Thyroid gland (tissue), 4 donors: ENCODE measurements around the gene FDX1.

Experiments
- POLR2A ChIP-seq, 2 donors: fragments of 450-650 bp; IDR thresholded peaks; one replicate each; pipeline ENCODE4 v1.6.1; 2017; ENCODE audit warnings: antibody characterized with exemption in 2 of 2, mild to moderate bottlenecking in 2 of 2, moderate library complexity in 1 of 2
- TF ChIP-seq, protein P1 (sequence below), 6 experiments: fragments of 200-600 bp in 3 of 6; fragments of 450-650 bp in 3 of 6; sonication (generic) in 3 of 6; IDR thresholded peaks; one replicate each; pipeline ENCODE4 v1.5.1; 2016 to 2019; ENCODE audit warnings: antibody characterized with exemption in 6 of 6, mild to moderate bottlenecking in 2 of 6, inconsistent platforms in 1 of 6, moderate library complexity in 1 of 6

DNA sequence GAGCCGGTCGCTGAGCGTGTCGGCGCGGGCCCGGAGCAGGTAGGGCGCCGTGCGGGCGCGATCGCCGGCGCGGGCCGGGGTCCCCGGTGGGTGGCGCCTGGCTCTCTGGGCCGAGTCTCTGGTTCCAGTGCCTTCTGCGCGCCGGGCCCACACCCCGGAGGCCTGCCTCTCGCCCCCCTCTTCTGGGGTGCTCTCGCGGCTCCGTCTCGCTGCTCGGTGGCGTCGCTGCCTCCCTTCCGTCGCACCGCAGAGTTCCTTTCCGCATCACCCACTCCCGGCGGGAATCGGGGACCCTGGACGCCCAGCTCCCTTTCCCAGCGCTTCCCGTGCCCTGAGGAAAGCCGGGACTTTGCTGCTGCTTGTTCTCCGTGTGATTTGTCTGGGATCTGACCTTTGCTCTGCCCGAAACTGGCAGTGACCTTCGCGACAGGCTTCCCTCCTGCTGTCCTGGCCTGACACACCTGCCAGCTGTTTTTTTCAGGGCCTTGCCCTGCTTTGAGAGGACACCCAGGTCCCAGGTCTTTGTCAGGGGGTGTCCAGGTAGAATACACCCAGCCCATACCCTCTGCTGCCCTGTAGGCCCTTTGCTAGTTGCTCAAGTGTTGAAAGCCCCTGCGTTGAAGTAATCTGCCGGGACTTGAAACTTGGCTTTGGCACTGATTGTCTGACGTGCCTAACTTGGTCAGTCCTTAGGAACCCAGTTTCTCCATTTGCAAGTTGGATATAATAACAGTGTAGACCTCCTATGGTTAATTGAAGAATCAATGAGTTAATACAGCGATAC lies 711 bp downstream of the FDX1 start:
- TF ChIP-seq, protein P1, sequence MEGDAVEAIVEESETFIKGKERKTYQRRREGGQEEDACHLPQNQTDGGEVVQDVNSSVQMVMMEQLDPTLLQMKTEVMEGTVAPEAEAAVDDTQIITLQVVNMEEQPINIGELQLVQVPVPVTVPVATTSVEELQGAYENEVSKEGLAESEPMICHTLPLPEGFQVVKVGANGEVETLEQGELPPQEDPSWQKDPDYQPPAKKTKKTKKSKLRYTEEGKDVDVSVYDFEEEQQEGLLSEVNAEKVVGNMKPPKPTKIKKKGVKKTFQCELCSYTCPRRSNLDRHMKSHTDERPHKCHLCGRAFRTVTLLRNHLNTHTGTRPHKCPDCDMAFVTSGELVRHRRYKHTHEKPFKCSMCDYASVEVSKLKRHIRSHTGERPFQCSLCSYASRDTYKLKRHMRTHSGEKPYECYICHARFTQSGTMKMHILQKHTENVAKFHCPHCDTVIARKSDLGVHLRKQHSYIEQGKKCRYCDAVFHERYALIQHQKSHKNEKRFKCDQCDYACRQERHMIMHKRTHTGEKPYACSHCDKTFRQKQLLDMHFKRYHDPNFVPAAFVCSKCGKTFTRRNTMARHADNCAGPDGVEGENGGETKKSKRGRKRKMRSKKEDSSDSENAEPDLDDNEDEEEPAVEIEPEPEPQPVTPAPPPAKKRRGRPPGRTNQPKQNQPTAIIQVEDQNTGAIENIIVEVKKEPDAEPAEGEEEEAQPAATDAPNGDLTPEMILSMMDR (IDR thresholded peaks at IDR 0.05), result no peak
- TF ChIP-seq POLR2A (IDR thresholded peaks at IDR 0.05), result no peak
